Activated T-helper 9 cell treated with anti-CD3 and anti-CD28 coated beads, Interleukin-2, amount 50 U/mL, for 16 hours (primary cell): ENCODE results near the gene JADE2.

ENCODE experiments used
- DNase-seq: peaks from one replicate; pipeline ENCODE4 v3.0.0-alpha.2; 2020; ENCODE audit warnings: low read depth

The JADE2 gene

GRCh38 chr5:134530301-134531077 is 5.0 kb downstream of the JADE2 start:
- DNase-seq = no peak

- no peak for DNase-seq
These were observed 7.8 kb downstream of the JADE2 start for GRCh38 chr5:134533115-134533815.

- no peak for DNase-seq
These were observed 8.7 kb downstream of the JADE2 start for GRCh38 chr5:134534058-134534725.

- no peak for DNase-seq
These were observed 9.2 kb downstream of the JADE2 start for GRCh38 chr5:134534726-134535110.

DNA sequence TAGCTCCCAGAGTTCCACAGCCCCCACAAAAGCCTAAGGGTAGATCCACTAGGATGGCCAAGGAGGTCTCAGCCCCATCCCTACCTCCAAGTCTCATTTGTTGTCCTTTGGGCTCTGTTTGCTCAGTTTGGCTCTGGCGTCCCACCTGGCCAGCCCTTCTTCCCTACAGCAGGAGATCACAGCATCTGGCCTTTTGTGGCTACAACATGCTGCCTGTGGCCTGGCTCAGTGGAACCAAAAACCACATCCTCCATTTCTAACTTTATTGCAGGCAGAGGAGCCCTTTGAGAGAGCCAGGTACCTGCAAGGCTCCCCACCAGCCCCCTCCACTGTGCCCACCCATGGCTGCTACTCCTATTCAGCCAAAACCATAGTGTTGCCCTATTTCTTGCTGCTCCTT is 11.4 kb downstream of the JADE2 start:
- no peak for DNase-seq

GRCh38 chr5:134537297-134537696 is 11.8 kb downstream of the JADE2 start:
- DNase-seq = no peak

DNA sequence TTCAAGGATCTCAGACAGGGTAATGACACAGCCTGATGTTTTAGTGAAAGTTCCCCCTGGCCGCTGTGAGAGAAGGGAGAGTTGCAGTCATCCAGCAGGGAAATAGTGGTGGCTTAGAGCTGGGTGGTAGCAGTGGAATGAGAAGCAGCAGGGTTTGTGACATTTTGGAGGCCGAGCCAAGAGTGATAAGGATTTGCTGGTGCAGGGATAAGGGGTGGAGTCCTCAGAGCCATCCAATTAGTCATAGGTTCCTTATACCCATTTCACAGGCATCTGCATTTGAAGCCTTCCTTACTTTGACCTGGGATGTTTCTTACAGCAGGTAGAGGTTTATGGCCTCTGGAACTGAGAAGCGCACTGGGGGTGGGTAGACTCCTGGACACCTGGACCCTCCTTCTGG is 12.8 kb downstream of the JADE2 start:
- no peak for DNase-seq

- no peak for DNase-seq
These were observed 14.3 kb downstream of the JADE2 start for GRCh38 chr5:134539732-134540131.

GRCh38 chr5:134540747-134541733 is 15.6 kb downstream of the JADE2 start:
- DNase-seq = no peak

- DNase-seq = no peak
These were observed 16.4 kb downstream of the JADE2 start for GRCh38 chr5:134541736-134542376.

- peak; percentile 23 for DNase-seq
These were observed 18.5 kb downstream of the JADE2 start for GRCh38 chr5:134543820-134544614.

- no peak for DNase-seq
These were observed 19.8 kb downstream of the JADE2 start for GRCh38 chr5:134545070-134545868.

DNA sequence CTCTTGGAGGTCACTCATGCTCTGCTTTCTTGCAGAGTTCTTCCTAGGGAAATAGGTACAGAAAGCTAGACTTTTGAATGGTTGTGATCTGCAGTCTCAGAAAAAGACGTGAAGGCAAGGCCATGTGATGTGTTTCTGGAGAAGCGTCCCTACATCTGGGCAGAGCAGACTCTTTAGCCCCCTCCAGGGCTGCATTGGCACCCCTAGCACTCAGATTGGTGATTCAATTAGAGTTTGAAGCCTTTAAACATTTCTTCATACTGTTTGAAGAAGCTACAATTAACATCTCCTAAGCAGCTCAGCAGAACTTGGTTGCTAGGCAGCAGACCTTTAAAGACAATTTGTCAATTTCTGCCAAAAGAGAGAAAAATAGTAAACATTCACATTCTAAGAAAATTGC is 21.6 kb downstream of the JADE2 start:
- no peak for DNase-seq

GRCh38 chr5:134547579-134547978 is 22.1 kb downstream of the JADE2 start:
- no peak for DNase-seq

DNA sequence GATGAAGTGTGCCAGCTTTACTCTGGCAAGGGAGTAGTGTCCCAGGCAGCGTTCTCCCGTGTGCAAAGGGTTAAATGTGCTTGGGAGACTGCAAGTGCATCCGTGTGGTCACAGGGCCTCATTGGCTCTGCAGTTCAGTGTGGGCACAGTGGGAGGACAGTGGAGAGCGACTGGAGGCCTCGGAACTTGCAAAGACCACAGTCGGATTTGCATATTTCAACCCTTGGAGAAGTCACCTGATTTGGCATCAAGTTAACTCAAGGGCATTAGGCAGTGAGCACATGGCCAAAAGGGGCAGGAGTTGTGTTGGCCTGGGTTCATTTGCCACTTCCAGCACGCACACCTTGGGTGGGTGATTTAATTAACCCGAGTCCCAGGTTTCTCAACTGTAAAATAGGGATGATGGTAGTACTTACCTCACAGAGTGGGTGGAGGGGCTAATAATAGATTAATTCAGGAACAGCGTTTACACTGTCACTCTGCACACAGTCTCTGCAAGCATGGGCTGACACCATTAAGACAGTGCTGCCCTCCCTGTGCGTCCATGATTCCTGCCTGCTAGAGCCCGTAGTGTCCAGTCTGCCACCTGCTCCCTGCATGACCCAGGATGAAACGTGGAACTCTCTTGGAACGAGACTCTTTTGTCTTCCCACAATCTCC is 22.7 kb downstream of the JADE2 start:
- DNase-seq = no peak

GRCh38 chr5:134549714-134550113 is 24.2 kb downstream of the JADE2 start:
- no peak for DNase-seq

GRCh38 chr5:134550271-134551214 is 25.1 kb downstream of the JADE2 start:
- no peak for DNase-seq

DNA sequence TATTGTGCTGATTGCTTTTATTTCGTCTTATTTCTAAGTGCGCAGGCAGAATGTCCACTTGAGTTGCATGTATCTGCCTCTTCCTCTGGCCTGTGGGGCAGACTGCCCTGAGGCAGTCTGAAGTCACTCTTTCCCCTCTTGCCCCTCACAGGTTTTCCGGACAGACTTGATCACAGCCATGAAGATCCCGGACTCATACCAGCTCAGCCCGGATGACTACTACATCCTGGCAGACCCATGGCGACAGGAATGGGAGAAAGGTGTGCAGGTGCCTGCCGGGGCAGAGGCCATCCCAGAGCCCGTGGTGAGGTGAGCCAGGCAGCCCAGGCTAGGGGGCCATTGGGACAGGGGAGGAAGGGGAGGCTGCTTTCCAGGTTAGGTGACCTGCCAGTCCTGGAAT is 26.4 kb downstream of the JADE2 start:
- no peak for DNase-seq
